ENCODE data around the gene PDE11A. TPM values are rescaled to one million over a fixed set of nuclear protein-coding genes. Genes with fewer than 3 reads are reported as not detected.

The PDE11A gene
- total RNA-seq, 6 experiments from 2014 or later, result 1.2 to 3.1 (median 1.4) TPM

- peaks cover 2% of the 10 kb centered on the region for H3K27me3 Mint-ChIP-seq (ENCODE audit: insufficient read depth)
- no peak for TF ChIP-seq CTCF (IDR thresholded peaks at IDR 0.05)
- H3K36me3 Mint-ChIP-seq (ENCODE audit: low read depth), result no peaks in the 10 kb centered on the region
- H3K27ac Mint-ChIP-seq, result no peak overlapping the region
- H3K9me3 Mint-ChIP-seq, result no peaks in the 10 kb centered on the region
- no peaks in the 10 kb centered on the region for H3K4me1 Mint-ChIP-seq (ENCODE audit: low read depth)
- DNase-seq, result no peak
- H3K4me3 Mint-ChIP-seq, result no peak overlapping the region
Observed at GRCh38 chr2:177649568-177650518, 422.7 kb downstream of the PDE11A start.

DNA sequence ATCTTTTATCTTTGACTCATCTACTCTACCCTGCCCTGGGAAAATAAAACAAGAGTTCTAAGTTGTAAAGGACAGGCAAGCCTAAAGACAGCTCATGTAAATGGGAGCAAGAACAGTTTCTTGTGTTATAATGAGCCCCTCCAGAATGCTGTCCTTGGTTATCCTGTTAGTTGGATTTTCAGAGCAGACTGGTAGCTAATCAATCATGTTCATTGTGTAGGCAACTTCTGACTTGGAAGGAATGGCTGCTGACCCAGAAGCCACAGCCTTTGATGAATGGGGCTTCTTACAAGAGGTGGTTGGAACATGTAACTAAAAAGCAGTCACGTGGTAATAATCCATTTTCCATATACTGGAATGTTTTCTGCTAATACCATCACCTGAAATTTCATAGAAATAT lies 425.8 kb downstream of the PDE11A start:
- no peaks in the 10 kb centered on the region for H3K4me1 Mint-ChIP-seq (ENCODE audit: low read depth)
- DNase-seq, result no peak
- TF ChIP-seq CTCF (IDR thresholded peaks at IDR 0.05), result no peak
- no peak overlapping the region for H3K27ac Mint-ChIP-seq
- H3K9me3 Mint-ChIP-seq, result no peaks in the 10 kb centered on the region
- no peaks in the 10 kb centered on the region for H3K36me3 Mint-ChIP-seq (ENCODE audit: low read depth)
- H3K4me3 Mint-ChIP-seq, result no peak overlapping the region
- H3K27me3 Mint-ChIP-seq (ENCODE audit: insufficient read depth), result peaks cover 5% of the 10 kb centered on the region

DNA sequence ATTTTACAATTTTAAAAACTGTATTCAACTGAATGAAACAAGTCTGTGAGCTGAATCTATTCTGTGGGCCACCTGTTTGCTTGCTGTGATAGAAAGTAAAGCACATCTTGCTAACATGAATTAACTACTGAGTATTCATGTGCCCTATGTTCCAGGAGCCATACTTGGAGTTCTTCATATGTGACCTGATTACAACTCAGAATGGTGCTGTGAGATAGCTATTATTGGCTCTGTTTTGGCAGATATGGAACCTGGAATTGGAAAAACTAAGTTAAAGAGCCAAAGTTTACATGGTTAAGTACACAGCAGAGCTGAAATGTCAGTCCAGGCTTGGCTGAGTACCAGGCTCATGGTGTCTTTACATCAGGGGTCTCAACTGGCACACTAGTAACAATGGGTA lies 426.3 kb downstream of the PDE11A start:
- Mint-ChIP-seq H3K9me3 (no peaks in the 10 kb centered on the region), H3K36me3 (ENCODE audit: low read depth) (no peaks in the 10 kb centered on the region), H3K27me3 (ENCODE audit: insufficient read depth) (peaks cover 5% of the 10 kb centered on the region), H3K4me3 (no peak overlapping the region), H3K4me1 (ENCODE audit: low read depth) (no peaks in the 10 kb centered on the region), H3K27ac (no peak overlapping the region)
- no peak for DNase-seq
- no peak for TF ChIP-seq CTCF (IDR thresholded peaks at IDR 0.05)

DNA sequence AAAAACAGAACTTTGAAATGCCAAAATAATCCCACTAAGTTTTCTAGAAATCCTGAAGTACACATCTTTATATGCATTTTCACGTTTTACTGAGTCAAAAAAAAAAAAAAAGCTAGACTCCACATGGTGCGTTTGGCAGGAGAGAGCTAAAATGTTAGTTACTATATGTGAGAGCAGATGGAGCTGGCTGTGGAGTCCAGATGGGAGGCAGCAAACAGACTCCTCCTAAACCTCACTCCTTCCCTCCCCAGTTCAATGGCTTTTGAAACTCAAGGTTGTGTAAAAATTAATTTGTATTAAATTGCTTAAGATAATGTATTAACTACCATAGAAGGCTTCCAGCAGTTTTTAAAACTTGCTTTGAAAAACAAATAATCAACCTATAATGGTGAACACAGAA lies 431.2 kb downstream of the PDE11A start:
- Mint-ChIP-seq H3K9me3 (no peaks in the 10 kb centered on the region), H3K27me3 (ENCODE audit: insufficient read depth) (peaks cover 10% of the 10 kb centered on the region), H3K4me1 (ENCODE audit: low read depth) (no peaks in the 10 kb centered on the region), H3K36me3 (ENCODE audit: low read depth) (no peaks in the 10 kb centered on the region), H3K4me3 (no peak overlapping the region), H3K27ac (no peak overlapping the region)
- no peak for DNase-seq
- no peak for TF ChIP-seq CTCF (IDR thresholded peaks at IDR 0.05)

DNA sequence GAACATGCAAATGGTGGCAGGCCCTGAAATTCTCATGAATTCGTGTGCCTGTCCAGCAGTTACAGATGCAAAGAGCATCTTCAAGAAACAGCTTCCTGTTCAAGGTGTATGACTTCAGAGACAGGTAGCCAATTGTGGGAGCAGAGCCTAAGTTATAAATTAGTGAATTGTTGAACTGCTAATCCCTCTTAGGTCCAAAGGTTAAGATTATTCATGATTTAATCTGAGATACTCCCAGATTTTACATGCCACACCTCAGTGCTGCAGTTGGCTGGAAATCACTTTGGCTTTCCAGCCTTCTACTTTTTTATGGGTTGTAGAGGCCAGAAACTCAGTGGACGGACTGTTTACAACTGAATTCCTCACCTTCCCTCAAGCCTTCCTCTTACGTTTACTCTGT lies 432.2 kb downstream of the PDE11A start:
- TF ChIP-seq CTCF (IDR thresholded peaks at IDR 0.05), result no peak
- Mint-ChIP-seq H3K4me1 (ENCODE audit: low read depth) (no peaks in the 10 kb centered on the region), H3K27ac (no peak overlapping the region), H3K4me3 (no peak overlapping the region), H3K36me3 (ENCODE audit: low read depth) (no peaks in the 10 kb centered on the region), H3K9me3 (no peaks in the 10 kb centered on the region), H3K27me3 (ENCODE audit: insufficient read depth) (peaks cover 10% of the 10 kb centered on the region)
- DNase-seq, result no peak

Data from HFFc6 (cell line).